ENCODE results near the gene RASSF5. TPM values are rescaled to one million over a fixed set of nuclear protein-coding genes. Genes with fewer than 3 reads are reported as not detected.
A peak's percentile ranks its signal among the peaks of the same experiment; 100 is the strongest.

RASSF5 gene
- total and polyA plus RNA-seq, 2 of the 13 experiments (the other 11 are each of a cell fraction or from before 2014, with no cell fraction given): 0.18 to 0.40 TPM

GRCh38 chr1:206470692-206471414, 36.5 kb upstream of the RASSF5 start (continued):
- no peak for TF ChIP-seq THYN1 (CRISPR knock-in tag; IDR thresholded peaks at IDR 0.05; ENCODE audit: borderline replicate concordance, low read depth)
- no peak for TF ChIP-seq SP2 (CRISPR knock-in tag; IDR thresholded peaks at IDR 0.05)
- peak; percentile 83; the same call in 1 of the 2 replicates for TF ChIP-seq ZNF605 (CRISPR knock-in tag; IDR thresholded peaks at IDR 0.05)
- TF ChIP-seq MIER3 (CRISPR knock-in tag; IDR thresholded peaks at IDR 0.05; ENCODE audit: borderline replicate concordance): no peak
- no peak for TF ChIP-seq PATZ1 (CRISPR knock-in tag; IDR thresholded peaks at IDR 0.05)
- TF ChIP-seq ZBTB3 (CRISPR knock-in tag; IDR thresholded peaks at IDR 0.05; ENCODE audit: borderline replicate concordance, low read depth): no peak
- TF ChIP-seq HMGXB4 (CRISPR knock-in tag; IDR thresholded peaks at IDR 0.05; ENCODE audit: borderline replicate concordance in 1 of 2, low read depth in 1 of 2): no peak
- 0 out of 2 replicates have a peak, but pooled peaks have one; percentile 25 for TF ChIP-seq ZNF296 (CRISPR knock-in tag; conservative IDR thresholded peaks at IDR 0.05)
- 0 out of 2 replicates have a peak, but pooled peaks have one; percentile 56 for TF ChIP-seq ZNF713 (CRISPR knock-in tag; IDR thresholded peaks at IDR 0.05)
- TF ChIP-seq KLF16 (CRISPR knock-in tag; IDR thresholded peaks at IDR 0.05): peak in 1 of 2 experiments; percentile 53; a peak in 1 of 4 replicates
- TF ChIP-seq NKX3-1 (CRISPR knock-in tag; IDR thresholded peaks at IDR 0.05): no peak
- TF ChIP-seq MAZ (IDR thresholded peaks at IDR 0.05; ENCODE audit: borderline replicate concordance, low read depth, low read length): no peak
- TF ChIP-seq MAZ (CRISPR knock-in tag; IDR thresholded peaks at IDR 0.05; ENCODE audit: low read depth): no peak
- no peak for TF ChIP-seq ZZZ3 (CRISPR knock-in tag; IDR thresholded peaks at IDR 0.05; ENCODE audit: borderline replicate concordance)
- no peak for TF ChIP-seq YEATS2 (CRISPR knock-in tag; IDR thresholded peaks at IDR 0.05; ENCODE audit: borderline replicate concordance)
- no peak for TF ChIP-seq REST (IDR thresholded peaks at IDR 0.05; ENCODE audit: borderline replicate concordance in 1 of 2, low read depth in 1 of 2, low read length in 2 of 2)
- no peak for TF ChIP-seq ZNF253 (CRISPR knock-in tag; IDR thresholded peaks at IDR 0.05; ENCODE audit: borderline replicate concordance)
- no peak for TF ChIP-seq RXRB (CRISPR knock-in tag; IDR thresholded peaks at IDR 0.05; ENCODE audit: borderline replicate concordance)
- TF ChIP-seq KDM3A (CRISPR knock-in tag; IDR thresholded peaks at IDR 0.05; ENCODE audit: low read depth): 0 out of 2 replicates have a peak, but pooled peaks have one; percentile 12
- no peak for TF ChIP-seq CENPBD1 (CRISPR knock-in tag; IDR thresholded peaks at IDR 0.05; ENCODE audit: borderline replicate concordance, low read depth)
- no peak for TF ChIP-seq MZF1 (CRISPR knock-in tag; IDR thresholded peaks at IDR 0.05; ENCODE audit: borderline replicate concordance)
